ENCODE measurements around the gene RLBP1.

Gene RLBP1

GRCh38 chr15:89161666-89162065 is 59.7 kb downstream of the RLBP1 start:
- no peak for DNase-seq (ENCODE audit: insufficient read length, low spot score)
- FAIRE-seq, result no peak
- no peak for TF ChIP-seq POU2F2 (IDR thresholded peaks at IDR 0.05; ENCODE audit: low read depth, low read length)
- no peak for TF ChIP-seq POLR2AphosphoS5 (IDR thresholded peaks at IDR 0.05; ENCODE audit: low read depth, low read length)
- TF ChIP-seq PAX5 (IDR thresholded peaks at IDR 0.05; ENCODE audit: insufficient read depth, low read length, severe bottlenecking), result no peak
- no peak for TF ChIP-seq POLR2A (IDR thresholded peaks at IDR 0.05; ENCODE audit: low read depth, low read length)
- no peak for TF ChIP-seq SPI1 (IDR thresholded peaks at IDR 0.05; ENCODE audit: low read depth, low read length)
- TF ChIP-seq TAF1 (IDR thresholded peaks at IDR 0.05; ENCODE audit: low read depth, low read length), result no peak

Measured in GM12891 (cell line).